ENCODE data around the gene C3orf18.

C3orf18 gene

GRCh38 chr3:50580683-50581458 lies 13.3 kb upstream of the C3orf18 start:
- no peak for DNase-seq (ENCODE audit: low read depth)

GRCh38 chr3:50577348-50577747 lies 9.8 kb upstream of the C3orf18 start:
- no peak for DNase-seq (ENCODE audit: low read depth)

- DNase-seq (ENCODE audit: low read depth) = peak; percentile 46
These were observed 7.8 kb upstream of the C3orf18 start for GRCh38 chr3:50575372-50575771.

- no peak for DNase-seq (ENCODE audit: low read depth)
These were observed 6.9 kb upstream of the C3orf18 start for GRCh38 chr3:50574444-50574831.

GRCh38 chr3:50573566-50574443 lies 6.3 kb upstream of the C3orf18 start:
- no peak for DNase-seq (ENCODE audit: low read depth)

- DNase-seq (ENCODE audit: low read depth) = no peak
These were observed 5.3 kb upstream of the C3orf18 start for GRCh38 chr3:50572801-50573371.

GRCh38 chr3:50572158-50572557 lies 4.6 kb upstream of the C3orf18 start:
- peak; percentile 62 for DNase-seq (ENCODE audit: low read depth)

- DNase-seq (ENCODE audit: low read depth) = no peak
These were observed 3.9 kb upstream of the C3orf18 start for GRCh38 chr3:50571486-50571885.

- no peak for DNase-seq (ENCODE audit: low read depth)
These were observed 3.1 kb upstream of the C3orf18 start for GRCh38 chr3:50570508-50571279.

GRCh38 chr3:50568947-50569749 lies 1.6 kb upstream of the C3orf18 start, which contains the start of gene HEMK1:
Gene HEMK1 (plus strand): TSS chr3:50569522. CDS start chr3:50571105, 1,583 bp downstream.
- DNase-seq (ENCODE audit: low read depth) = peak; percentile 96

GRCh38 chr3:50567011-50567385 lies 549 bp downstream of the C3orf18 start:
- DNase-seq (ENCODE audit: low read depth) = no peak

- no peak for DNase-seq (ENCODE audit: low read depth)
These were observed 3.2 kb downstream of the C3orf18 start for GRCh38 chr3:50564321-50564720.

GRCh38 chr3:50563867-50564266 lies 3.7 kb downstream of the C3orf18 start:
- DNase-seq (ENCODE audit: low read depth) = no peak

- peak; percentile 91 for DNase-seq (ENCODE audit: low read depth)
These were observed 4.7 kb downstream of the C3orf18 start for GRCh38 chr3:50562861-50563260.

GRCh38 chr3:50559702-50560101 lies 7.8 kb downstream of the C3orf18 start:
- no peak for DNase-seq (ENCODE audit: low read depth)

GRCh38 chr3:50557915-50558314 lies 9.6 kb downstream of the C3orf18 start:
- DNase-seq (ENCODE audit: low read depth) = no peak

- DNase-seq (ENCODE audit: low read depth) = no peak
These were observed 10.4 kb downstream of the C3orf18 start for GRCh38 chr3:50557106-50557505.

- DNase-seq (ENCODE audit: low read depth) = no peak
These were observed 13.0 kb downstream of the C3orf18 start for GRCh38 chr3:50554553-50554952.

- no peak for DNase-seq (ENCODE audit: low read depth)
These were observed 14.9 kb downstream of the C3orf18 start for GRCh38 chr3:50552598-50552997.

GRCh38 chr3:50551681-50552435 lies 15.7 kb downstream of the C3orf18 start:
- DNase-seq (ENCODE audit: low read depth) = no peak

All from ELR (cell line).